Measurements from ENCODE around the gene PRKG1. TPM values are rescaled to one million over a fixed set of nuclear protein-coding genes. Genes with fewer than 3 reads are reported as not detected.

Gene PRKG1
- total and polyA plus RNA-seq, 2 donors (not counting 1 experiment from before 2014, with no cell fraction given) = 45.8 to 71.8 TPM

- H3K27me3 ChIP-seq (ENCODE audit: control insufficient read depth, insufficient read depth, low read length) = no peaks in the 10 kb centered on the region
- no peak overlapping the region for H3K4me3 ChIP-seq (replicated peaks in 1 of 4; ENCODE audit: control extremely low read depth in 1 of 4, insufficient read depth in 1 of 4, low read depth in 3 of 4, low read length in 4 of 4)
- TF ChIP-seq CTCF (conservative IDR thresholded peaks at IDR 0.05 in 1 of 2, IDR thresholded peaks at IDR 0.05 in 1 of 2; ENCODE audit: low read depth in 1 of 2, low read length in 2 of 2) (no peak), EZH2 (IDR thresholded peaks at IDR 0.05; ENCODE audit: low read length, missing control alignments) (no peak)
- H3K9me3 ChIP-seq (ENCODE audit: control insufficient read depth, insufficient read depth, low read depth, low read length) = no peaks in the 10 kb centered on the region
- no peaks in the 10 kb centered on the region for H3K79me2 ChIP-seq (ENCODE audit: control insufficient read depth, insufficient read depth, low read length)
- H3K36me3 ChIP-seq (ENCODE audit: control insufficient read depth, insufficient read depth, low read length) = no peaks in the 10 kb centered on the region
- no peak overlapping the region for H3K4me2 ChIP-seq (ENCODE audit: extremely low read depth, insufficient read depth, low read length)
- H4K20me1 ChIP-seq (ENCODE audit: control insufficient read depth, extremely low read depth, insufficient read depth, low read length) = no peaks in the 10 kb centered on the region
- H3K27ac ChIP-seq (ENCODE audit: insufficient read depth, low read length) = no peak overlapping the region
- no peak overlapping the region for H3K9ac ChIP-seq (ENCODE audit: insufficient read depth, low read length)
- no peaks in the 10 kb centered on the region for H3K4me1 ChIP-seq (ENCODE audit: control insufficient read depth, extremely low read depth, insufficient read depth, low read length)
- DNase-seq (ENCODE audit: low read depth in 2 of 2) = no peak
- H2AFZ ChIP-seq (ENCODE audit: low read length) = no peak overlapping the region
Measured at GRCh38 chr10:51066231-51066630, 8.1 kb upstream of the PRKG1 start.

GRCh38 chr10:51072210-51072609 lies 2.1 kb upstream of the PRKG1 start:
- Histone ChIP-seq H3K27ac (ENCODE audit: insufficient read depth, low read length) (no peak overlapping the region), H3K36me3 (ENCODE audit: control insufficient read depth, insufficient read depth, low read length) (no peaks in the 10 kb centered on the region), H4K20me1 (ENCODE audit: control insufficient read depth, extremely low read depth, insufficient read depth, low read length) (no peaks in the 10 kb centered on the region), H3K79me2 (ENCODE audit: control insufficient read depth, insufficient read depth, low read length) (peaks cover 20% of the 10 kb centered on the region), H3K27me3 (ENCODE audit: control insufficient read depth, insufficient read depth, low read length) (no peaks in the 10 kb centered on the region), H3K4me1 (ENCODE audit: control insufficient read depth, extremely low read depth, insufficient read depth, low read length) (no peaks in the 10 kb centered on the region), H3K9ac (ENCODE audit: insufficient read depth, low read length) (no peak overlapping the region), H3K4me3 (replicated peaks in 1 of 4; ENCODE audit: control extremely low read depth in 1 of 4, insufficient read depth in 1 of 4, low read depth in 3 of 4, low read length in 4 of 4) (no peak overlapping the region), H2AFZ (ENCODE audit: low read length) (no peak overlapping the region), H3K4me2 (ENCODE audit: extremely low read depth, insufficient read depth, low read length) (no peak overlapping the region), H3K9me3 (ENCODE audit: control insufficient read depth, insufficient read depth, low read depth, low read length) (no peaks in the 10 kb centered on the region)
- DNase-seq (ENCODE audit: low read depth in 2 of 2) = no peak
- TF ChIP-seq CTCF (conservative IDR thresholded peaks at IDR 0.05 in 1 of 2, IDR thresholded peaks at IDR 0.05 in 1 of 2; ENCODE audit: low read depth in 1 of 2, low read length in 2 of 2) (no peak), EZH2 (IDR thresholded peaks at IDR 0.05; ENCODE audit: low read length, missing control alignments) (no peak)

- peak overlapping the region in 3 of 4 experiments; percentile 76 to 81 (median 81) for H3K4me3 ChIP-seq (replicated peaks in 1 of 4; ENCODE audit: control extremely low read depth in 1 of 4, insufficient read depth in 1 of 4, low read depth in 3 of 4, low read length in 4 of 4)
- H3K36me3 ChIP-seq (ENCODE audit: control insufficient read depth, insufficient read depth, low read length) = no peaks in the 10 kb centered on the region
- H3K9me3 ChIP-seq (ENCODE audit: control insufficient read depth, insufficient read depth, low read depth, low read length) = no peaks in the 10 kb centered on the region
- no peaks in the 10 kb centered on the region for H4K20me1 ChIP-seq (ENCODE audit: control insufficient read depth, extremely low read depth, insufficient read depth, low read length)
- peaks cover 21% of the 10 kb centered on the region for H3K79me2 ChIP-seq (ENCODE audit: control insufficient read depth, insufficient read depth, low read length)
- DNase-seq (ENCODE audit: low read depth in 2 of 2) = no peak
- TF ChIP-seq CTCF (conservative IDR thresholded peaks at IDR 0.05 in 1 of 2, IDR thresholded peaks at IDR 0.05 in 1 of 2; ENCODE audit: low read depth in 1 of 2, low read length in 2 of 2) (no peak), EZH2 (IDR thresholded peaks at IDR 0.05; ENCODE audit: low read length, missing control alignments) (no peak)
- no peaks in the 10 kb centered on the region for H3K27me3 ChIP-seq (ENCODE audit: control insufficient read depth, insufficient read depth, low read length)
- H3K27ac ChIP-seq (ENCODE audit: insufficient read depth, low read length) = no peak overlapping the region
- peak overlapping the region; percentile 13 for H3K4me2 ChIP-seq (ENCODE audit: extremely low read depth, insufficient read depth, low read length)
- no peak overlapping the region for H3K9ac ChIP-seq (ENCODE audit: insufficient read depth, low read length)
- no peaks in the 10 kb centered on the region for H3K4me1 ChIP-seq (ENCODE audit: control insufficient read depth, extremely low read depth, insufficient read depth, low read length)
- no peak overlapping the region for H2AFZ ChIP-seq (ENCODE audit: low read length)
Measured at GRCh38 chr10:51072921-51073434, 1.3 kb upstream of the PRKG1 start.
